Brain microvascular endothelial cell (primary cell): ENCODE measurements around the gene DNAH6.

Experiments used
- DNase-seq: peaks from one replicate; pipeline ENCODE4 v3.0.0-alpha.2; 2020
- H3K27ac ChIP-seq: fragments of 250-450 bp; sonication (Bioruptor Pico); 2 replicates; pipeline ENCODE4 v1.5.1; 2020; ENCODE audit warnings: mild to moderate bottlenecking, moderate library complexity
- H3K27me3 ChIP-seq: fragments of 250-450 bp; sonication (Bioruptor Pico); replicated peaks from 2 replicates; pipeline ENCODE4 v1.5.1; 2020; ENCODE audit warnings: mild to moderate bottlenecking
- H3K36me3 ChIP-seq: fragments of 250-450 bp; sonication (Bioruptor Pico); replicated peaks from 2 replicates; pipeline ENCODE4 v1.5.1; 2020; ENCODE audit warnings: mild to moderate bottlenecking
- H3K4me3 ChIP-seq: 2 replicates; pipeline ENCODE4 v1.5.1; 2011; ENCODE audit warnings: low read depth, mild to moderate bottlenecking, control low read depth, low read length, moderate library complexity
- CTCF ChIP-seq: IDR thresholded peaks from 2 replicates; pipeline ENCODE4 v1.5.1; 2011; ENCODE audit warnings: low read depth, mild to moderate bottlenecking, moderate library complexity, low read length, control low read depth, inconsistent platforms; ENCODE audit errors: missing control alignments
- in situ Hi-C: cut with HindIII; loops from 2 replicates; pipeline ENCODE4 v1.10.0; 2017; ENCODE audit warnings: low sequenced_read_pairs, low pct_ligation_motif_present

DNAH6 gene

GRCh38 chr2:84519332-84519957 is 3.1 kb downstream of the DNAH6 start:
- Histone ChIP-seq H3K27me3 (no peaks in the 10 kb centered on the region), H3K4me3 (no peak overlapping the region), H3K27ac (no peak overlapping the region), H3K36me3 (no peaks in the 10 kb centered on the region)
- DNase-seq, result no peak
- no peak for TF ChIP-seq CTCF
- in situ Hi-C loops, result no loop called here

- Histone ChIP-seq H3K27ac (no peak overlapping the region), H3K4me3 (no peak overlapping the region), H3K36me3 (no peaks in the 10 kb centered on the region), H3K27me3 (no peaks in the 10 kb centered on the region)
- peak; percentile 5 for TF ChIP-seq CTCF
- in situ Hi-C loops, result no loop called here
- no peak for DNase-seq
Measured at GRCh38 chr2:84526562-84526961, 10.3 kb downstream of the DNAH6 start.

GRCh38 chr2:84527137-84528129 is 11.1 kb downstream of the DNAH6 start:
- DNase-seq, result no peak

GRCh38 chr2:84532291-84532690 is 16.0 kb downstream of the DNAH6 start:
- in situ Hi-C loops, result no loop called here
- TF ChIP-seq CTCF, result no peak

More at GRCh38 chr2:84527137-84528129, 11.1 kb downstream of the DNAH6 start:
- no peak overlapping the region for H3K27ac ChIP-seq
- in situ Hi-C loops, result no loop called here
- no peaks in the 10 kb centered on the region for H3K36me3 ChIP-seq
- H3K27me3 ChIP-seq, result no peaks in the 10 kb centered on the region
- H3K4me3 ChIP-seq, result no peak overlapping the region
- TF ChIP-seq CTCF, result no peak

GRCh38 chr2:84534225-84534624 is 17.9 kb downstream of the DNAH6 start:
- no peak for TF ChIP-seq CTCF

More at GRCh38 chr2:84532291-84532690, 16.0 kb downstream of the DNAH6 start:
- Histone ChIP-seq H3K36me3 (no peaks in the 10 kb centered on the region), H3K27me3 (no peaks in the 10 kb centered on the region), H3K27ac (no peak overlapping the region), H3K4me3 (no peak overlapping the region)
- DNase-seq, result no peak

More at GRCh38 chr2:84534225-84534624, 17.9 kb downstream of the DNAH6 start:
- Histone ChIP-seq H3K36me3 (no peaks in the 10 kb centered on the region), H3K27me3 (no peaks in the 10 kb centered on the region), H3K4me3 (no peak overlapping the region), H3K27ac (no peak overlapping the region)
- DNase-seq, result no peak
- in situ Hi-C loops, result no loop called here
